HepG2 (cell line): ENCODE results near the gene SCARB2. TPM values are rescaled to one million over a fixed set of nuclear protein-coding genes. Genes with fewer than 3 reads are reported as not detected.

Source experiments
- CBX5 ChIP-seq: sonication (generic); formaldehyde crosslinking; IDR thresholded peaks from 2 replicates; pipeline ENCODE4 v1.4.0; 2020; ENCODE audit warnings: missing genetic modification reagents, borderline replicate concordance
- RFX1 ChIP-seq: fragments of 450-650 bp; IDR thresholded peaks from 2 replicates; pipeline ENCODE4 v1.6.1; 2017
- SOX6 ChIP-seq, 2 experiments: fragments of 450-650 bp in 1 of 2; sonication (generic) in 1 of 2; formaldehyde crosslinking in 1 of 2; IDR thresholded peaks; 2 replicates each; pipeline versions ENCODE4 v1.4.0 to v1.6.1; 2017 to 2020; ENCODE audit warnings: antibody characterized with exemption in 1 of 2, mild to moderate bottlenecking in 1 of 2, missing genetic modification reagents in 1 of 2
- XRCC5 ChIP-seq: fragments of 200-400 bp; formaldehyde crosslinking; optimal IDR thresholded peaks from 2 replicates; pipeline ENCODE3; 2017; ENCODE audit warnings: mild to moderate bottlenecking, low read length
- ZBTB42 ChIP-seq: sonication (generic); formaldehyde crosslinking; IDR thresholded peaks from 2 replicates; pipeline ENCODE4 v1.5.0; 2020; ENCODE audit warnings: mild to moderate bottlenecking, missing genetic modification reagents
- ZSCAN22 ChIP-seq: sonication (generic); formaldehyde crosslinking; IDR thresholded peaks from 2 replicates; pipeline ENCODE4 v1.4.0; 2020; ENCODE audit warnings: mild to moderate bottlenecking, missing genetic modification reagents
- polyA plus RNA-seq, 8 experiments: library from polyadenylated mRNA; depleted of rRNA in 3 of 8; stranded (reverse) in 7 of 8; unstranded in 1 of 8; fragments of >200 nt; fragmentation: Illumina TruSeq in 4 of 8; extraction: Trizol in 4 of 8; gene quantifications; 2 replicates each; pipeline versions ENCODE4 v1.2.1 to v1.2.3, GENCODE V29; 2011 to 2016; ENCODE audit warnings: low read depth in 4 of 8, missing spikeins in 1 of 8, mixed read lengths in 1 of 8; ENCODE audit not compliant: insufficient read depth in 1 of 8
- total RNA-seq, 5 experiments: library from RNA; depleted of rRNA; stranded (reverse); fragments of >200 nt; fragmentation: Illumina TruSeq; extraction: Trizol; gene quantifications; 2 replicates each; pipeline ENCODE4 v1.2.3, GENCODE V29; 2016; ENCODE audit warnings: low read depth in 1 of 5
- TF ChIP-seq, protein P1 (sequence below): sonication (generic); formaldehyde crosslinking; IDR thresholded peaks from one replicate; pipeline ENCODE4 v1.5.1; 2020; ENCODE audit warnings: mild to moderate bottlenecking, missing genetic modification reagents; ENCODE audit errors: not compliant biosample characterization
- TF ChIP-seq, protein P2 (sequence below): sonication (generic); formaldehyde crosslinking; IDR thresholded peaks from 2 replicates; pipeline ENCODE4 v1.4.0; 2020; ENCODE audit warnings: missing genetic modification reagents

SCARB2 gene
- total and polyA plus RNA-seq, 2 of the 13 experiments (the other 11 are each of a cell fraction or from before 2014, with no cell fraction given) = 40.6 to 43.4 TPM

DNA sequence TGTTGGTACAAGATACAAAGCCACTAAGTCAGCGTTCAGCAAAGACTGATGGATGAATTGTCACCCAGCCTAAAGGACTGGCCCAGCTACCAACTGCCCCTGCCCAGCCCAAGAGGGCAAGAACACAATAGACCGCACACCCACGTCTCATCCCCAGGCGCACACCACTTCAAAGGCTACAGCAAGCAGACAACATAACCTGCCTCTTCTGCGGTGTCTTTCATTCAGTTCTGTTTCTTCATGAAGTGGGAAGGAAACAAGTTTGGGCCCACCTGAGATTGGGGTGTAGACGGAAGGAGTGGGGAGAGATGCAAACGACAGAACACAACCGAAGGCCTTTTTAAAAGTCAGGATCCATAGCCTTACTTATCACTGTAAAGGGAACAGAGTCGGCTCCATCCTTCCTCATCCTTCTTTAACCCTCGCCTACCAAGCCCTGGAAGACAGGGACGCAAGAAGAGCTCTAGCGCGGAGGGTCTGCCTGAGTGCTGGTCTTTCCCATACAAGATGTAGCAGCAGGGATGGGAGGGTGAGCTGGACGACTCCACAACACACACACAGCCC, 691 bp downstream of the SCARB2 start (continued):
- TF ChIP-seq, protein P1, sequence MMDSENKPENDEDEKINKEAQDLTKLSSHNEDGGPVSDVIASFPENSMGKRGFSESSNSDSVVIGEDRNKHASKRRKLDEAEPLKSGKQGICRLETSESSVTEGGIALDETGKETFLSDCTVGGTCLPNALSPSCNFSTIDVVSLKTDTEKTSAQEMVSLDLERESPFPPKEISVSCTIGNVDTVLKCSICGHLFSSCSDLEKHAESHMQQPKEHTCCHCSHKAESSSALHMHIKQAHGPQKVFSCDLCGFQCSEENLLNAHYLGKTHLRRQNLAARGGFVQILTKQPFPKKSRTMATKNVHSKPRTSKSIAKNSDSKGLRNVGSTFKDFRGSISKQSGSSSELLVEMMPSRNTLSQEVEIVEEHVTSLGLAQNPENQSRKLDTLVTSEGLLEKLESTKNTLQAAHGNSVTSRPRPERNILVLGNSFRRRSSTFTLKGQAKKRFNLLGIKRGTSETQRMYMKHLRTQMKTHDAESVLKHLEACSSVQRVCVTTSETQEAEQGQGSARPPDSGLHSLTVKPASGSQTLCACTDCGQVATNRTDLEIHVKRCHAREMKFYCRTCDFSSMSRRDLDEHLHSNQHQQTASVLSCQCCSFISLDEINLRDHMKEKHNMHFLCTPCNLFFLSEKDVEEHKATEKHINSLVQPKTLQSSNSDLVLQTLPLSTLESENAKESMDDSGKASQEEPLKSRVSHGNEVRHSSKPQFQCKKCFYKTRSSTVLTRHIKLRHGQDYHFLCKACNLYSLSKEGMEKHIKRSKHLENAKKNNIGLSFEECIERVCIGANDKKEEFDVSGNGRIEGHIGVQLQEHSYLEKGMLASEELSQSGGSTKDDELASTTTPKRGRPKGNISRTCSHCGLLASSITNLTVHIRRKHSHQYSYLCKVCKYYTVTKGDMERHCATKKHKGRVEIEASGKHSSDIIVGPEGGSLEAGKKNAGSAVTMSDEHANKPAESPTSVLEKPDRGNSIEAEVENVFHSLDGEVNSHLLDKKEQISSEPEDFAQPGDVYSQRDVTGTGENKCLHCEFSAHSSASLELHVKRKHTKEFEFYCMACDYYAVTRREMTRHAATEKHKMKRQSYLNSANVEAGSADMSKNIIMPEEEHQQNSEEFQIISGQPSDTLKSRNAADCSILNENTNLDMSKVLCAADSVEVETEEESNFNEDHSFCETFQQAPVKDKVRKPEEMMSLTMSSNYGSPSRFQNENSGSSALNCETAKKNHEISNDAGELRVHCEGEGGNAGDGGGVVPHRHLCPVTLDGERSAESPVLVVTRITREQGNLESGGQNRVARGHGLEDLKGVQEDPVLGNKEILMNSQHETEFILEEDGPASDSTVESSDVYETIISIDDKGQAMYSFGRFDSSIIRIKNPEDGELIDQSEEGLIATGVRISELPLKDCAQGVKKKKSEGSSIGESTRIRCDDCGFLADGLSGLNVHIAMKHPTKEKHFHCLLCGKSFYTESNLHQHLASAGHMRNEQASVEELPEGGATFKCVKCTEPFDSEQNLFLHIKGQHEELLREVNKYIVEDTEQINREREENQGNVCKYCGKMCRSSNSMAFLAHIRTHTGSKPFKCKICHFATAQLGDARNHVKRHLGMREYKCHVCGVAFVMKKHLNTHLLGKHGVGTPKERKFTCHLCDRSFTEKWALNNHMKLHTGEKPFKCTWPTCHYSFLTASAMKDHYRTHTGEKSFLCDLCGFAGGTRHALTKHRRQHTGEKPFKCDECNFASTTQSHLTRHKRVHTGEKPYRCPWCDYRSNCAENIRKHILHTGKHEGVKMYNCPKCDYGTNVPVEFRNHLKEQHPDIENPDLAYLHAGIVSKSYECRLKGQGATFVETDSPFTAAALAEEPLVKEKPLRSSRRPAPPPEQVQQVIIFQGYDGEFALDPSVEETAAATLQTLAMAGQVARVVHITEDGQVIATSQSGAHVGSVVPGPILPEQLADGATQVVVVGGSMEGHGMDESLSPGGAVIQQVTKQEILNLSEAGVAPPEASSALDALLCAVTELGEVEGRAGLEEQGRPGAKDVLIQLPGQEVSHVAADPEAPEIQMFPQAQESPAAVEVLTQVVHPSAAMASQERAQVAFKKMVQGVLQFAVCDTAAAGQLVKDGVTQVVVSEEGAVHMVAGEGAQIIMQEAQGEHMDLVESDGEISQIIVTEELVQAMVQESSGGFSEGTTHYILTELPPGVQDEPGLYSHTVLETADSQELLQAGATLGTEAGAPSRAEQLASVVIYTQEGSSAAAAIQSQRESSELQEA = peak; percentile 26
- TF ChIP-seq SOX6 (IDR thresholded peaks at IDR 0.05) = no peak
- TF ChIP-seq SOX6 (CRISPR knock-in tag; IDR thresholded peaks at IDR 0.05) = 0 out of 2 replicates have a peak, but pooled peaks have one; percentile 17
- TF ChIP-seq RFX1 = no peak
- peak; percentile 63; the same call in 1 of the 2 replicates for TF ChIP-seq ZSCAN22 (CRISPR knock-in tag)
- no peak for TF ChIP-seq CBX5
- TF ChIP-seq ZBTB42 (CRISPR knock-in tag) = 0 out of 2 replicates have a peak, but pooled peaks have one; percentile 38
- TF ChIP-seq XRCC5 = no peak
- TF ChIP-seq, protein P2, sequence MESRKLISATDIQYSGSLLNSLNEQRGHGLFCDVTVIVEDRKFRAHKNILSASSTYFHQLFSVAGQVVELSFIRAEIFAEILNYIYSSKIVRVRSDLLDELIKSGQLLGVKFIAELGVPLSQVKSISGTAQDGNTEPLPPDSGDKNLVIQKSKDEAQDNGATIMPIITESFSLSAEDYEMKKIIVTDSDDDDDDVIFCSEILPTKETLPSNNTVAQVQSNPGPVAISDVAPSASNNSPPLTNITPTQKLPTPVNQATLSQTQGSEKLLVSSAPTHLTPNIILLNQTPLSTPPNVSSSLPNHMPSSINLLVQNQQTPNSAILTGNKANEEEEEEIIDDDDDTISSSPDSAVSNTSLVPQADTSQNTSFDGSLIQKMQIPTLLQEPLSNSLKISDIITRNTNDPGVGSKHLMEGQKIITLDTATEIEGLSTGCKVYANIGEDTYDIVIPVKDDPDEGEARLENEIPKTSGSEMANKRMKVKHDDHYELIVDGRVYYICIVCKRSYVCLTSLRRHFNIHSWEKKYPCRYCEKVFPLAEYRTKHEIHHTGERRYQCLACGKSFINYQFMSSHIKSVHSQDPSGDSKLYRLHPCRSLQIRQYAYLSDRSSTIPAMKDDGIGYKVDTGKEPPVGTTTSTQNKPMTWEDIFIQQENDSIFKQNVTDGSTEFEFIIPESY (CRISPR knock-in tag) = 0 out of 2 replicates have a peak, but pooled peaks have one; percentile 19
- TF ChIP-seq, all 625 proteins: peak for 13
